ENCODE results near the gene APOE. TPM values are rescaled to one million over a fixed set of nuclear protein-coding genes. Genes with fewer than 3 reads are reported as not detected.
A peak's percentile ranks its signal among the peaks of the same experiment; 100 is the strongest.
"Not testable (repeated sequence)": the region's sequence is repeated elsewhere in the genome, so short reads cannot be mapped to it uniquely, and the experiment has no call there.

Gene APOE
- total and polyA plus RNA-seq, 4 donors = 80.8 to 1,011 (median 206) TPM

- Histone ChIP-seq H3K9ac (ENCODE audit: insufficient read depth in 1 of 2, low read length in 2 of 2) (no peak overlapping the region), H3K4me3 (no peak overlapping the region), H3K27me3 (ENCODE audit: control insufficient read depth in 3 of 3, insufficient read depth in 3 of 3, low read length in 2 of 3) (no peaks in the 10 kb centered on the region), H3K4me1 (ENCODE audit: control insufficient read depth in 5 of 5, insufficient read depth in 5 of 5, low read length in 5 of 5) (peaks cover 0 to 10% (median 0%) of the 10 kb centered on the region in 5 donors), H3K27ac (ENCODE audit: low read depth in 1 of 2, low read length in 1 of 2) (no peak overlapping the region), H3K9me3 (ENCODE audit: control insufficient read depth in 4 of 4, insufficient read depth in 3 of 4, low read length in 3 of 4) (no peaks in the 10 kb centered on the region), H3K36me3 (ENCODE audit: control insufficient read depth in 4 of 4, insufficient read depth in 4 of 4, low read length in 4 of 4) (peaks cover 4 to 49% (median 13%) of the 10 kb centered on the region in 4 donors)
- WGBS, 2 donors = 76 to 86% methylated on average over 25 to 26 of the region's 26 CpGs
- no peak for TF ChIP-seq CTCF (IDR thresholded peaks at IDR 0.05; ENCODE audit: control extremely low read depth, extremely low read depth)
- DNase-seq (peak in 2 of 3 donors; percentile 21 to 32), ATAC-seq (ENCODE audit: insufficient read depth, low FRiP score) (no peak)
These were observed 27.3 kb upstream of the APOE start for GRCh38 chr19:44878120-44878865.

DNA sequence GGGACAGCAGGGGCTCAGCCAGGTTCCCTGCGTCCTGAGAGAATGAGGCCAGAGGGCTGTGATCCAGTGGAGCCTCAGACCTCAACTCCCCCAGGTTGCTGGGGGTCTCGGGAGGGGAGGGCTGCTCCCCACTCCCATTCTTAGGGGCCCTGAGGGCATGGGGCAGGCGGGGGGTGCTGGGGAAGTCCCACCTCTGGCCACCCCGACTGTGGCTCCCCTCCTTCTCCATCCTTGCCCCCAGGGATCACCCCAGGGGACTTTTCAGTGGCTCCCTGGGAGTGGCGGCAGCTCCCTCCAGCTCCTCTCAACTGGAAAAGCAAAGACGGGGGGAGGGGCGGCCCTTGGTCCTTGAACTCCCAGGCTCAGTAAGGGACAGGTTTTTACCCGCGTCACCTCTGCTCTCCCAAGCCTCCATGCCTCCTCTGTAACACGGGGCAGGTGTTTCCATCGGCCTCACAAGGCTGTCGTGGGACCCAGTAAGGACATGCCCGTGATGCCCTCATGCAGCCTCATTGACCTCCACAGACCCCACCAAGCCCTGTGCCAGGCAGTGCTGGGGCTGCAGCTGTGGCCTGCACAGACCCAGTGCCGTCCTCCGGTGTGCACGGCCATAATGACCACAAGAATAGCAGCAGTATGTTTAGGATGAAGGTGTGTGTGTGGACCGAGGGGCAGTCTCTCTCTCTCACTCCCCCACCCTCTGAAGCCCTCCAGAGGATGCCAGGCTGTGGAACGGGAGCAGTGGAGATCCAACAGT lies 26.1 kb upstream of the APOE start:
- H3K36me3 ChIP-seq (ENCODE audit: control insufficient read depth in 4 of 4, insufficient read depth in 4 of 4, low read length in 4 of 4) = peaks cover 5 to 38% (median 10%) of the 10 kb centered on the region in 4 donors
- ATAC-seq (ENCODE audit: insufficient read depth, low FRiP score) = no peak

GRCh38 chr19:44882063-44882462 lies 23.5 kb upstream of the APOE start:
- no peaks in the 10 kb centered on the region for H3K27me3 ChIP-seq (ENCODE audit: control insufficient read depth in 3 of 3, insufficient read depth in 3 of 3, low read length in 2 of 3)
- ATAC-seq (ENCODE audit: insufficient read depth, low FRiP score) (no peak), DNase-seq (no peak)
- no peak overlapping the region for H3K4me3 ChIP-seq
- no peak for TF ChIP-seq CTCF (IDR thresholded peaks at IDR 0.05; ENCODE audit: control extremely low read depth, extremely low read depth)
- H3K36me3 ChIP-seq (ENCODE audit: control insufficient read depth in 4 of 4, insufficient read depth in 4 of 4, low read length in 4 of 4) = peaks cover 5 to 19% (median 7%) of the 10 kb centered on the region in 4 donors
- WGBS, 2 donors = 93 to 97% methylated on average over 15 of the region's 15 CpGs
- H3K27ac ChIP-seq (ENCODE audit: low read depth in 1 of 2, low read length in 1 of 2) = no peak overlapping the region
- H3K9me3 ChIP-seq (ENCODE audit: control insufficient read depth in 4 of 4, insufficient read depth in 3 of 4, low read length in 3 of 4) = no peaks in the 10 kb centered on the region
- peaks cover 0 to 10% (median 0%) of the 10 kb centered on the region in 5 donors for H3K4me1 ChIP-seq (ENCODE audit: control insufficient read depth in 5 of 5, insufficient read depth in 5 of 5, low read length in 5 of 5)
- no peak overlapping the region for H3K9ac ChIP-seq (ENCODE audit: insufficient read depth in 1 of 2, low read length in 2 of 2)

More for the DNA sequence above, 26.1 kb upstream of the APOE start:
- H3K27ac ChIP-seq (ENCODE audit: low read depth in 1 of 2, low read length in 1 of 2) = peak overlapping the region in 1 of 2 donors; percentile 34
- H3K4me1 ChIP-seq (ENCODE audit: control insufficient read depth in 5 of 5, insufficient read depth in 5 of 5, low read length in 5 of 5) = peaks cover 0 to 10% (median 0%) of the 10 kb centered on the region in 5 donors
- H3K9me3 ChIP-seq (ENCODE audit: control insufficient read depth in 4 of 4, insufficient read depth in 3 of 4, low read length in 3 of 4) = no peaks in the 10 kb centered on the region
- H3K9ac ChIP-seq (ENCODE audit: insufficient read depth in 1 of 2, low read length in 2 of 2) = no peak overlapping the region
- WGBS, 2 donors = 67 to 83% methylated on average over 18 of the region's 18 CpGs
- no peak for TF ChIP-seq CTCF (IDR thresholded peaks at IDR 0.05; ENCODE audit: control extremely low read depth, extremely low read depth)
- H3K27me3 ChIP-seq (ENCODE audit: control insufficient read depth in 3 of 3, insufficient read depth in 3 of 3, low read length in 2 of 3) = no peaks in the 10 kb centered on the region
- H3K4me3 ChIP-seq = no peak overlapping the region
- no peak for DNase-seq

- H3K9me3 ChIP-seq (ENCODE audit: control insufficient read depth in 4 of 4, insufficient read depth in 3 of 4, low read length in 3 of 4); H3K4me3 ChIP-seq; H3K9ac ChIP-seq (ENCODE audit: insufficient read depth in 1 of 2, low read length in 2 of 2); H3K27me3 ChIP-seq (ENCODE audit: control insufficient read depth in 3 of 3, insufficient read depth in 3 of 3, low read length in 2 of 3); H3K4me1 ChIP-seq (ENCODE audit: control insufficient read depth in 5 of 5, insufficient read depth in 5 of 5, low read length in 5 of 5); DNase-seq; ATAC-seq (ENCODE audit: insufficient read depth, low FRiP score); H3K27ac ChIP-seq (ENCODE audit: low read depth in 1 of 2, low read length in 1 of 2): not testable (repeated sequence)
- H3K36me3 ChIP-seq (ENCODE audit: control insufficient read depth in 4 of 4, insufficient read depth in 4 of 4, low read length in 4 of 4) = peaks cover 7 to 13% (median 8%) of the 10 kb centered on the region in 4 donors
- WGBS, 2 donors = 93 to 95% methylated on average over 19 of the region's 19 CpGs
These were observed 22.8 kb upstream of the APOE start for GRCh38 chr19:44882619-44883397.
